Erythroblast (primary cell): ENCODE results near the gene ADCY5.

Experiments
- DNase-seq, 2 experiments: peaks; one replicate each; lab custom pipeline; 2025; lab: John Stamatoyannopoulos, UW
- GATA1 ChIP-seq: IDR thresholded peaks from 2 replicates; pipeline ENCODE4 v1.6.1; 2011; ENCODE audit warnings: low read depth, mild to moderate bottlenecking, control low read depth, low read length, moderate library complexity
- POLR2A ChIP-seq: IDR thresholded peaks from 2 replicates; pipeline ENCODE4 v1.6.1; 2011; ENCODE audit warnings: mild to moderate bottlenecking, low read length

The ADCY5 gene

DNA sequence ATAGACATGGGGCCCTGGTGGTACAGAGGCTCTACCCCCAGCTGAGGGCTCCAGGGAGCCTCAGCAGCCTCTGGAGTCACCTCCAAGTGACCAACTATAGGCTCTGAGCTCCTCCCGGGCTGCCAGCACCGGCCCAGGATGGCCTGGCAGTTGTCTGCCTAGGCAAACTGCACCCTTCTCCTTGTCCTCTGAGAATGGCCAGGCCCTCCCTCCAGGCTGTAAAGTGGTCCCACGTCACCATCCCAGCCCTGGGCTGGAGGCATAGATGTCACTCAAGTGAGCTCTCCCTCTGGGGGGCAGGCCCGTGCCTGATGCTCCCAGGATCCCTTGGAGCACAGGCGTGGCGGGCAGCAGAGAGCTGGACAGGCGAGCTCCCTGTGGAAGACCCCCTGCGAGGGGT lies 127.1 kb downstream of the ADCY5 start:
- DNase-seq = no peak
- TF ChIP-seq POLR2A (no peak), GATA1 (no peak)

DNA sequence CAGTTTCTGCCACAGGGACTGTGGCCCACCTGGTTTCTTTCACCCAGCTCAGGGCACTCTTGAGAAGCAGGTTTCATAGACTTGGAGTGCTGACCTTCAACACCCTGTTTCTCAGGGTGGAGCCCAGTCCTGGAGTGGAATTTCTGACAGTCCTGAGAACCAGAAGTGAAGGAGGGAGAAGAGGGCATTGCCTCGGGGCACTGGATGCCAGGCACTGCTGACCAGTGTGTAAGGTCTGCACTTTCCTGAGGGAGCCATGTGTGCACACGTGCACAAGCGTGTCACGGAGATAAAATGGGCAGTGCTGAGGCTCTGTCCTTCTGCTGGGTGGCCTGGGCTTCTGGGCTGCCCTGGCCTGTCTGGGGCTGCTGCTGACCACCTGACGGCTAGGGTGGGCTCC lies 128.7 kb downstream of the ADCY5 start:
- DNase-seq = no peak

DNA sequence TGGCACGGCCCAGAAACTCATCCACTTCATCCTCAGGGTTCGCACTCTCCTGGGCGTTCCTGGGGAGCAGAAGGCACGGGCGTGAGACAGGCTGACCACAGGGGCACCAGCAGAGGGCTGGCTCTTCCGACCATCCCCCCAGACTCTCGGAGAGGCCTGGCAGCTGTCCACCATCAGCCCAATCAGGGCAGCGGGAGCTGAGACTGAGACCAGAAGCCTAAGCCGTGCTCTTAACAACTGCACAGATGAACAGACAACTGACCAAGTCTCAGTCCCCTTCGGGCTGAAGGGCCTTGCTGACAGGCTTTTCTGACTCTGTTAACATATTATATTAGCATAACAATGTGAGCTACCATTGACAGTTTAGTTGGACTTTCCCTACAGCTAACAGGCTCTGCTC lies 129.1 kb downstream of the ADCY5 start:
- no peak for DNase-seq
- no peak for TF ChIP-seq POLR2A
- TF ChIP-seq GATA1 = no peak

More for the DNA sequence above, 128.7 kb downstream of the ADCY5 start:
- TF ChIP-seq POLR2A (no peak), GATA1 (no peak)

DNA sequence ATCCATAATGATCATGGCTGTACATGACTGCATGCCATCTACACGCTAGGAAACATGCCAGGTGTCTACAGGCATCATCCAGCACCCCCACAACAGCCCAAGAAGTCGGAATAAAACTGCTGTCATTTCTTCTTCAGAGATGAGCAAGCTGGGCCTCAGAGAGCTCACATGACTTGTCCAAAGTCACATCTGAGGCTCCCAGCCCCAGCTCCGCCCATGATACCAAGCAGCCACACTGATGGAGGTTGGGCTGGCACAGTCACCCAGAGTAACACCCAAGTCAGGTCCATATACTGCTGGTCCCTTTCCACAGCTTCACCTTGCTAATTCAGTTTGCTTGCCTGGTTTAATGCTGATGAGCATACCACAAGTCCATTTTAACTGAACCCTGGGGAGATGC lies 130.5 kb downstream of the ADCY5 start:
- peak in 1 of 2 experiments; percentile 5 for DNase-seq
- TF ChIP-seq GATA1 (no peak), POLR2A (no peak)

DNA sequence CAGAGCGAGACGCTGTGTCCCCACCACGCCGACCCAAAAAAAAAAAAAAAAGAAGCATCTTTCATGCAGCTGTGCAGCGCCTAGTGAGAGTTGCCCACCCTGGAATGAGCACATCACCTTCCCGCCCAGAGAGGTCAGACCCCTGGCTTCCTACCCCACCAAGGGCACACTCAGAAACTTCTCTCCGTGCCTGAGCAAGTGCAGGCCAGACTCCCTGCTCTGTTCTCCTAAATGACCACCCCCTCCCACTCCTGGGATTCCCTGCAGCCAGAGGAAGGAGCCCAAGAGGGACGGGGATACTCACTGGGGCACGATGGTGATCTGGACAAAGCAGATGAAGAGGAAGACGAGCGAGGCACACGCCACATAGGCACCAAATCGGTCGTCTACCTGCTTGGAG lies 131.2 kb downstream of the ADCY5 start:
- TF ChIP-seq POLR2A = no peak
- TF ChIP-seq GATA1 = no peak
- DNase-seq = no peak

DNA sequence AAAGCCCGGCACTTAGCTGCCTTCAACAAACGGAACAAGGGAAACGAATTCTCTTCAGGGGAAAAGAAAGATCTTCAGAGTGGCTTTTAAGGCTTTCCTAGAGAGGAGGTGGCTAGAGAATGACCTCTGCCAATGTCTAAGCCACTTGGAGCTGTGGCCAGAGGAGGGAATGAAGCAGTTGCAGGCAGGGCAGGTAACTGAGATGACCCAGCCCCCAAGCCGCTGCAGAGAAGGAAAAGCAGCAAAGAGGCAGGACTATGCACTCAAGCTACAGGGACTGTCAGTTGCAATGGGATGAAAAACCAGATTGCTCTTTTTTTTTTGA lies 133.7 kb downstream of the ADCY5 start:
- TF ChIP-seq POLR2A = no peak
- TF ChIP-seq GATA1 = no peak

DNA sequence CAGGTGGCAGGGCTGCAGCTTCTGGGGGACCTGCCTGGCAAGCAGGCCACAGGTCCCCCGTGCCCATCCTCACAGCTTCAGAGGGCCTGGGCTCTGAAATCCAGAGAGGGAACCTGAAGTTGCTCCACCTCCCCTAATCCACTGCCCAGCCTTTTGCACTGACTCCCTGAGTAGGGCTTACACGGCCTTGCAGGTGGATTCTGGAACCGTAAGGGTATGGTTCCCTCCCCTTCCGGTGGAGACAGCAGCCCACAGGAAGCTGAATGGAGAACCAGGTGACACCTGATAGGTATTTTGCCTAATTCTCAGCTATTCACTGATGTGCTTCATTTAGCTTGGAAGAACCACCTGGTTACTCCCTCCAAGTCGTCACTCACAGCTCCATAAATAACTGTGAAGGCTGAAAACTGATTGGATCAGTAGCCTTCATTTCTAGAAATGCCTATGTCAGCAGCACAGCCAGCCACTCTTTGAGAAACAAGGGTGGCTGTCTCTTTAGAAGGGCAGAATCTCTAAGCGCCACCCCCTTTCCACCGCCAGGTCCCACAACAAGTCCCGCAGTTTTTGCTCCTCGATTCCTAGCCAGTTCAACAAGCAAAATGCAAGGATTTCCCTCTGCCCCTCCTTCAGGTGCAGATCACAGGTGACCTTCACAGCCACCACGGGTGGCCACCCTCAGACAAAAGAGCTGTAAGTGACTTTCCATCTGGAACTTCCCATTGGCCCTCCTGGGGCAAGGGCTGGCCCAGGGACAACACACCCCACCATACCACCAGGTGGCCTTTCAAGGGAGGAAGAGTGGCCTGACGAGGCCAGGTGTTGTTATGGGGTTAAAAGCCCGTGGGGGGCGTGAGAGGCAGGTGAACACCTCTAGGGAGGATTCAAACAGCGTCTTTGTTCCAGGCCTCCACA lies 134.3 kb downstream of the ADCY5 start:
- no peak for DNase-seq
- no peak for TF ChIP-seq POLR2A

More for the DNA sequence above, 133.7 kb downstream of the ADCY5 start:
- no peak for DNase-seq

DNA sequence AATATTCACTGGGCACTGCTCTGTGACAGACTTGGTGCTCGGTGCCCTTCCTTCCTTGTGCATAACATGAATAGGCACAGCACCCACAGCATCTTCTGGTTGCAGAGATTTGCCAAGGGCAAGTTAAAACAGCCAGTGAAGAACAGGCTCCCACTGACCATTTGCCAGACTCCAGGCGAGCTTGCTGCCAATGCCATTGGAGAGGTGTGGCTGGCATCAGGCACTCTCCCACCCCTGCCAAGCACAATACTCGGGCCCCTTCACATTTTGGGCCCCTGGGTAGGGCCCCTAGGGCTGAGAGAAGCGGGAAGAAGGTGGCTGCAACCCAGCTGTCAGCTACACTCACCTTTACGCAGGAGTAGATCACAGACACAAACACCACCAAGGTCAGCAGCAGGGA lies 135.0 kb downstream of the ADCY5 start:
- TF ChIP-seq POLR2A (no peak), GATA1 (no peak)
- DNase-seq = no peak

DNA sequence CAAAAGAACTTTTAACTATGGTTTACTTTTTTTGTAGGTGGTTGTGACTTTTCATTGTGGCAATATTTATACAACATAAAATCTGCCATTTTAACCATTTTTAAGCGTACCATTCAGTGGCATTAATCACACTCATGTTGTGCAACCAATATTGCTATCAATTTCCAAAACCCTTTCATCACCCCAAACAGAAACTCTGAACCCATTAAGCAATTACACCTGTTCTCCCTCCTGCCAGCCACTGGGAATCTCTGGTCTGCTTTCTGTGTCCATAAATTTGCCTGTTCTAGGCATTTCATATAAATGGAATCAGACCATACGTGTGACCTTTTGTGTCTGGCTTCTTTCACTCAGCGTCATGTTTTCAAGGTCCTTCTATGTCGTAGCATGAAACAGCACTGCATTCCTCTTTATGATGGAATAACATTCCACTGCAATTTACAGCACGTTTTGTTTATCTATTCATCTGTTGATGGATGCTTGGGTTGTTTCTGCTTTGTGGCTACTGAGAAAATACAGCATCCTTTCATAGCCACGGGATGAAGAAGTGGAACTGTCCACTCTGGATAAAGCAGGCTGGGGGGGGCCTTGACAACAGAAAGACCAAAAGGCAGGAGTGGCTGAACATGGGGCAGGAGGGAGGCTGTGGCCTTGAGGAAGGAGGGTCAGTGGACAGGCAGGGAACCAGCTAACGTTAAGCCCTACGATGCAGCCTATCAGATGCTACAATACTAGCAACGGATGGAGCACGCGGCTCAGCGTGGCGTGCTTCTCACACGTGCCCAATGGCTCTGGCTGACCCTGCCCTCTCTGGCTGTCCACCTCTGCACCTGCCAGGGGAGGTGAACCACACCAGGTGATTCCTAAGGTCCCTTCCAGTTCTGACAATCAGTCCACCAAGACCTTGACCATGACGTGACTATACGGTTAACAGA lies 136.3 kb downstream of the ADCY5 start:
- no peak for DNase-seq
- TF ChIP-seq POLR2A (no peak), GATA1 (no peak)

DNA sequence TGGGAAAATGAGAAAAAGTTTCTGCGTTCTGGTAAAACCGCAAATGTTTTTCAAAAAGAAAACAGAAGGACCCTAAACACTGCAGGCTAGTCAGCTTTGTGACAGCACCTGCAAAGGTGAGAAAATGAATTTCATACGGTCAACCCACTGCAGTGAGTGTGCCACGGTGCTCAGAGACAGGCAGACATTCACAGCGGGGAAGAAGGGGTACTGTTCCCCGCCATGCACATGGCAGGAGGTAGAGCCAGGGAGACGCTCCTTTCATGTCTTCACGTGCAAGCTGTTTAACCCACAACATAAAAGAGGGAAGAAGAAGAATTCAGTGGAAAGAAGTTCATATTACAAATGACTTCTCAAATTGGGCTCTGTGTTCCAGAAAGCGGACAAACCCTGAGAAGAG lies 137.7 kb downstream of the ADCY5 start:
- TF ChIP-seq GATA1 (no peak), POLR2A (no peak)

DNA sequence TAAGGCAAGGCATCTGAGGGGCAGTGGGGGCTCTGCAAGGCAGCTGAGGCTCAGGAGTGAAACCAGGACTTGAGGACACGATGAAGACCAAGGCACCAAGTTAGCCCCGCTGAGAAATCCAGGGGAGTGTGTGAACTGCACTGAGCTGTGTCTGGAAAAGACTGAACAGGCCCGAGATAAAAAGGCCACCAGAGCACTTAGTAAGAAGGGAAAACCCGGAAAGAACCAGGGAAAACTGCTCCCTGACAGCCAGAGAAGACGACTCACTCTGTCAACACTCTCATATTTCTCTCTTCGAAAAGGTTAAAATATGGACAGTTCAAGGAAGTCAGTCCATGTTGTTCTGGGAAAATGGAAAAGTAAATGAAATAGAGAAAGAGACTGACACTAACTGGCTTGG lies 138.1 kb downstream of the ADCY5 start:
- no peak for DNase-seq
- TF ChIP-seq GATA1 (no peak), POLR2A (no peak)

More for the DNA sequence above, 137.7 kb downstream of the ADCY5 start:
- no peak for DNase-seq

DNA sequence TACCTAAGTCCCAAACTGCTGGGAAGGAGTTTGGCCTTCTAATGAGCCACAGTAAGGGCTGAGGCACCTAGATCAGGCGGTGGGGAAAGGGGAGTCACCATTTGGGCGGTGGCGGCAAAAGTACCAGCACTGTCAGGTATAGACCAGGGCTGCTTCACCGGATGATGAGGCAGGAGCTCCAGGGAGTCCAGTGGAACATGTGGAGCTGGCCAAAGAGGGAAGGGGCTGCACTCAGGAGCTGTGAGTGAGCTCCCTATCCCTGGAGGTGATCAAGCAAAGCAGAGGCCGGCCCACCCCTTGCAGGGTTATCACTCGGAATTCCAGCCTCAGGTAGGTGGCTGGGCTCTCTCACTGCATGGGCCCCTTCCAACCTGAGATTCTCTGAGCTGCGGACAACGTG lies 138.7 kb downstream of the ADCY5 start:
- no peak for TF ChIP-seq GATA1
- TF ChIP-seq POLR2A = no peak

DNA sequence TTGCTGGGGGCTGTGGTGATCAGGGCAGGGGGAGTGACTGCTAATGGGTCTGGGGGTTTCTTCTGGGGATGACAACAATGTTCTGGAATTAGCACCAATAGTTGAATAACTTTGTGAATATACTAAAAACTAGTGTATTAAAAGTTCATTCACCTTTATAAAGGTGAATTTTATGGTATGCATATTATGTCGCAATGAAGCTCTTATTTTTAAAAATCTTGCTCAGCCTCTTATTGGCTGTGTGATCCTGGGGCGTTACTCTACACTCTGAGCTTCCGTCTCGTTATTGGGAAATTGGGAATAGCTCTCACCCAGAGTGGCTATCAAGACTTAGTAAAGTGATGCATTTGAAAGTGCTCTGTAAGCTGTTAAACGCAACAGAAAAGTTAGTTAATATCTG lies 141.8 kb downstream of the ADCY5 start:
- DNase-seq = no peak

More for the DNA sequence above, 138.7 kb downstream of the ADCY5 start:
- DNase-seq = no peak

DNA sequence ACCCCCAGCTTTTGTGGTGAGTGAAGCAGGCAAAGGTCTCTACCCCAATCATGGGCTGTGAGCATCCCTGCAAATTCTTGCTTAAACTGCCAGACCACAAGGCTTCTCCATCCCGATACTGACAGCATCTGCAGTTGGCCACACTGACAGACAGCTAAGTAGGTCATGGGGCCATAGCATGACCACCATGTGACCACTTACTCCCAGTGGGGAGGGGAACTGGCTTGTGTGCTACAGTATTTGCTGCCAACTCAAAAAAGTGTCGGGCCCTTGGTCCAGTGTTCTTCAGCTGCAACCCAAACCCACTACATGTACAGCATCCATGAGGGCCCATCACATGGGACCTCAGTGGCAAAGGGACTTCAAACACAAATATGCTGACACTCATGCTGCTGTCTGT lies 143.7 kb downstream of the ADCY5 start:
- no peak for DNase-seq
- no peak for TF ChIP-seq GATA1
- no peak for TF ChIP-seq POLR2A

More for the DNA sequence above, 141.8 kb downstream of the ADCY5 start:
- no peak for TF ChIP-seq GATA1
- TF ChIP-seq POLR2A = no peak
